ENCODE measurements around the gene MZF1.

Gene MZF1

GRCh38 chr19:58551123-58551497 lies 22.0 kb downstream of the MZF1 start:
- no peak for DNase-seq (ENCODE audit: extremely low read depth, low read depth)
- TF ChIP-seq, protein P1, sequence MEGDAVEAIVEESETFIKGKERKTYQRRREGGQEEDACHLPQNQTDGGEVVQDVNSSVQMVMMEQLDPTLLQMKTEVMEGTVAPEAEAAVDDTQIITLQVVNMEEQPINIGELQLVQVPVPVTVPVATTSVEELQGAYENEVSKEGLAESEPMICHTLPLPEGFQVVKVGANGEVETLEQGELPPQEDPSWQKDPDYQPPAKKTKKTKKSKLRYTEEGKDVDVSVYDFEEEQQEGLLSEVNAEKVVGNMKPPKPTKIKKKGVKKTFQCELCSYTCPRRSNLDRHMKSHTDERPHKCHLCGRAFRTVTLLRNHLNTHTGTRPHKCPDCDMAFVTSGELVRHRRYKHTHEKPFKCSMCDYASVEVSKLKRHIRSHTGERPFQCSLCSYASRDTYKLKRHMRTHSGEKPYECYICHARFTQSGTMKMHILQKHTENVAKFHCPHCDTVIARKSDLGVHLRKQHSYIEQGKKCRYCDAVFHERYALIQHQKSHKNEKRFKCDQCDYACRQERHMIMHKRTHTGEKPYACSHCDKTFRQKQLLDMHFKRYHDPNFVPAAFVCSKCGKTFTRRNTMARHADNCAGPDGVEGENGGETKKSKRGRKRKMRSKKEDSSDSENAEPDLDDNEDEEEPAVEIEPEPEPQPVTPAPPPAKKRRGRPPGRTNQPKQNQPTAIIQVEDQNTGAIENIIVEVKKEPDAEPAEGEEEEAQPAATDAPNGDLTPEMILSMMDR (IDR thresholded peaks at IDR 0.05; ENCODE audit: low read depth, low read length): no peak

DNA sequence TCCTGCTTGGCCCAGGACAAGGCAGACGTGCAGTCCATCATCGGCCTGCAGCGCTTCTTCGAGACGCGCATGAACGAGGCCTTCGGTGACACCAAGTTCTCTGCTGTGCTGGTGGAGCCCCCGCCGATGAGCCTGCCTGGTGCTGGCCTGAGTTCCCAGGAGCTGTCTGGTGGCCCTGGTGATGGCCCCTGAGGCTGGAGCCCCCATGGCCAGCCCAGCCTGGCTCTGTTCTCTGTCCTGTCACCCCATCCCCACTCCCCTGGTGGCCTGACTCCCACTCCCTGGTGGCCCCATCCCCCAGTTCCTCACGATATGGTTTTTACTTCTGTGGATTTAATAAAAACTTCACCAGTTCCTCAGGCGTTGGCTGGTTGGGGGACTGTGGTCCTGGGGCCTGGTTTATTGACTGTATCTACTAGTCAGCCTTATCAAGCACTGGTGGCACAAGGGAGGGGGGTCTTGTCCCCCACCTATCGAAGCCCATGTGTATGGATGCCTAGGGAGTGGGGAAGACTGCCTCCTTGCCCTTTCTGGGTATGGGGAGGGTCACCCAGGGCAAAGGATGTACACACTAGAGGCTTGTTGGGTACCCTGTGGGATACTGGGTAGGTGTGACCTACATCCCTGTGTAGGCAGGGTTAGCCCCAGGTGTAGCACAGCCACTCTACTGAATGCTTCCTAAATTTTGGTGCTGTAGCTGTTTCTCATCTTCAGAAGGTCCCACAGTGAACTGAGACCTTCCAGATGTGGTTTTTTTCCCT lies 22.6 kb downstream of the MZF1 start:
- no peak for DNase-seq (ENCODE audit: extremely low read depth, low read depth)

DNA sequence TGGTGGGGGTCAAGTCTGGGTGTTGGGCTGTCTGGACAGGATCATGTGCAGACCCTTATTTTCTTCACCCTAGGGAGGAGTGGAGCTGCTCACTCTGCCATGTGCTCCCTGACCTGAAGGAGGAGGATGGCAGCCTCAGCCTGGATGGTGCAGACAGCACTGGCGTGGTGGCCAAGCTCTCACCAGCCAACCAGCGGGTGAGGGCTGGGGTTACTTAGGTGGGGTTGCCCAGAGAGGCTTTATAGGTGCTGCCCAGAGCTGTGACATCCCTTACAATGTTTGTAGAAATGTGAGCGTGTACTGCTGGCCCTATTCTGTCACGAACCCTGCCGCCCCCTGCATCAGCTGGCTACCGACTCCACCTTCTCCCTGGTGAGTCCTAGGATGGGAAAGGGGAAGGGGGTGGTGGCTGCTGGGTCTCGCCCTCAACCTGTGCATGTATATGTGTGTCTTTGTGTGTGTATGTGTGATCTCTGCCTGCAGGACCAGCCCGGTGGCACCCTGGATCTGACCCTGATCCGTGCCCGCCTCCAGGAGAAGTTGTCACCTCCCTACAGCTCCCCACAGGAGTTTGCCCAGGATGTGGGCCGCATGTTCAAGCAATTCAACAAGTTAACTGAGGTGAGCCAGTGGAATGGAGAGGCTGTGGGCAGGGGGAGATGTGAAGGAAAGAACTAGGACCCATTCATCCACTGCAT lies 23.3 kb downstream of the MZF1 start:
- DNase-seq (ENCODE audit: extremely low read depth, low read depth): no peak
- TF ChIP-seq, protein P1 (IDR thresholded peaks at IDR 0.05; ENCODE audit: low read depth, low read length): no peak

More for the DNA sequence above, 22.6 kb downstream of the MZF1 start:
- TF ChIP-seq, protein P1 (IDR thresholded peaks at IDR 0.05; ENCODE audit: low read depth, low read length): no peak

GRCh38 chr19:58548859-58549663 lies 24.1 kb downstream of the MZF1 start:
- TF ChIP-seq, protein P1 (IDR thresholded peaks at IDR 0.05; ENCODE audit: low read depth, low read length): no peak
- no peak for DNase-seq (ENCODE audit: extremely low read depth, low read depth)

DNA sequence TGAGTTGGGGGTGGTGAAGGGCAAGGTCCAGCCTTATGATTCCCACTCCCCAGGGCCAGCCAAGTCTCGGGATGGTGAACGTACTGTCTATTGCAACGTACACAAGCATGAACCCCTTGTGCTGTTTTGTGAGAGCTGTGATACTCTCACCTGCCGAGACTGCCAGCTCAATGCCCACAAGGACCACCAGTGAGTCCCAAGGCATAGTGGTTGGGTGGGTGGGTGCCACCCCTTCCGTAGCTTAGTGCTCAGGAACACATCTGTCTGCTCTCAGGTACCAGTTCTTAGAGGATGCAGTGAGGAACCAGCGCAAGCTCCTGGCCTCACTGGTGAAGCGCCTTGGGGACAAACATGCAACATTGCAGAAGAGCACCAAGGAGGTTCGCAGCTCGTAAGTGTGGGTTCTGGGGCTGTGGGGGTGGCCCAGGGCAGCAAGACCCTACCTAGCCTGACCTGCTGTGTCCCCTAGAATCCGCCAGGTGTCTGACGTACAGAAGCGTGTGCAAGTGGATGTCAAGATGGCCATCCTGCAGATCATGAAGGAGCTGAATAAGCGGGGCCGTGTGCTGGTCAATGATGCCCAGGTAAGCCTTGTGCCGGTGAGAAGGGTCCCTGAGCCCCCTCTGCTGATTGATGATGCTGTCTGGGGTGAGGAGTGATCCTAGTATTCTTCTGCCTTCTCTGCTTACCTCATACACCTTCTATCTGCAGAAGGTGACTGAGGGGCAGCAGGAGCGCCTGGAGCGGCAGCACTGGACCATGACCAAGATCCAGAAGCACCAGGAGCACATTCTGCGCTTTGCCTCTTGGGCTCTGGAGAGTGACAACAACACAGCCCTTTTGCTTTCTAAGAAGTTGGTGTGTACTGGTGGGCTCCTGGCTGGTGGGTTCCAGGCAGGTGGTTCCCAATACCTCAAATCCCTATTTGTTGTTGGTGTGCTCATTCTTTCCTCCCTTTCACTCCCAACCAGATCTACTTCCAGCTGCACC lies 25.5 kb downstream of the MZF1 start:
- TF ChIP-seq, protein P1 (IDR thresholded peaks at IDR 0.05; ENCODE audit: low read depth, low read length): no peak
- no peak for DNase-seq (ENCODE audit: extremely low read depth, low read depth)

DNA sequence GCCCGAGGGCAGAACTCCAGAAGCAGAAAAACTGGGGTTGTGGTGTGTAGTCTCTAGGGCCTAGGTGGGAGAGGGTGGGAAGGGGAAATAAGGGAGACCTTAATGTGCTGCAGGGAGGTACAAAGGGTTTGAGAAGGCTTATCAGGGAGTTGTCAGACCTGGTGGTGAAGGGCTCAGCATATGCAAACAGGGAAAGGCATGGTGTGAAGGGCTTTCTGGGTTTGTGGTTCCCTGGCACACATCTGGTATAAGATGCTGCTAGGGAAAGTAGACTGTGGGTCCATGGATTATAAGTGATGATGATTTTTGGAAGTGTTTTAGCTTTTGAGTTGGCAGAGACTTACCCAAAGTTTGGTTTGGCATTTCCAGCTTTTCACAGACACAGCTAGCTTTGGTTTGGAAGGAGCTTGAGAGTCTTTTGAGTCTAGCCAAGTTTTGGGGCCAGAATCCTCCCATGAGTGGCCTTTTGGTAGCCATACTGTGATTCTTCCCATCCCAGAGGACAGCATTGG lies 27.1 kb downstream of the MZF1 start:
- TF ChIP-seq, protein P1 (IDR thresholded peaks at IDR 0.05; ENCODE audit: low read depth, low read length): no peak
- DNase-seq (ENCODE audit: extremely low read depth, low read depth): no peak

All from AG09319 (cell line).